ENCODE data around the gene TDRD12. TPM values are rescaled to one million over a fixed set of nuclear protein-coding genes. Genes with fewer than 3 reads are reported as not detected.
"Not testable (repeated sequence)": the region's sequence is repeated elsewhere in the genome, so short reads cannot be mapped to it uniquely, and the experiment has no call there.

The TDRD12 gene
- polyA plus RNA-seq, 10 donors, result 0.10 to 1.3 (median 0.32) TPM

DNA sequence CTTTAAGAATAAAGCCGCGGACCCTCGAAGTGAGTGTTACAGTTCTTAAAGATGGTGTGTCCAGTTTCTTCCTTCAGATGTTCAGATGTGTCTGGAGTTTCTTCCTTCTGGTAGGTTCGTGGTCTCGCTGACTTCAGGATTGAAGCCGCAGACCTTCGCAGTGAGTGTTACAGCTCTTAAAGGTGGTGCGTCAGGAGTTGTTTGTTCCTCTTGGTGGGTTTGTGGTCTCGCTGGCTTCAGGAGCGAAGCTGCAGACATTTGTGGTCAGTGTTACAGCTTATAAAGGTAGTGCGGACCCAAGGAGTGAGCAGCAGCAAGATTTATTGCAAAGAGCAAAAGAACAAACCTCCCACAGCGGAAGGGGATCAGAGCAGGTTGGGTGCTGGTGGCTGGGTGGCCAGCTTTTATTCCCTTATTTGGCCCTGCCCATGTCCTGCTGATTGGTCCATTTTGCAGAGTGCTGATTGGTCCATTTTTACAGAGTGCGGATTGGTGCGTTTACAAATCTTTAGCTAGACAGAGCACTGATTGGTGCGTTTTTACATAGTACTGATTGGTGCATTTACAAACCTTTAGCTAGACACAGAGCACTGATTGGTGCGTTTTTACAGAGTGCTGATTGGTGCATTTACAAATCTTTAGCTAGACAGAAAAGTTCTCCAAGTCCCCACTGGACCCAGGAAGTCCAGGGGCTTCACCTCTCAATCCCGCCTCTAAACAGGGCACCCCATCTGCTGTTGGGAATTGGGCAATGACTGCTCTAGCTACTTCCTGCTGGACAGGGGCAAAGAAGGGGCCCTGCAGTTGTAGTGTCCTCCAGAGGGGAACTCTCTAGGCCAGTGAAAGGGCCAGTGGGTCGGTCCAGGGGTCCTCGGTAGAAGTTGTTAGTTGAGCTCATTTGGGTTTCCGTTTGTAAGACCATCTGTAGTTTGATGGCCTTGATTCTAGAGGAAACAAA, 26.1 kb upstream of the TDRD12 start:
- DNase-seq, result not testable (repeated sequence)

DNA sequence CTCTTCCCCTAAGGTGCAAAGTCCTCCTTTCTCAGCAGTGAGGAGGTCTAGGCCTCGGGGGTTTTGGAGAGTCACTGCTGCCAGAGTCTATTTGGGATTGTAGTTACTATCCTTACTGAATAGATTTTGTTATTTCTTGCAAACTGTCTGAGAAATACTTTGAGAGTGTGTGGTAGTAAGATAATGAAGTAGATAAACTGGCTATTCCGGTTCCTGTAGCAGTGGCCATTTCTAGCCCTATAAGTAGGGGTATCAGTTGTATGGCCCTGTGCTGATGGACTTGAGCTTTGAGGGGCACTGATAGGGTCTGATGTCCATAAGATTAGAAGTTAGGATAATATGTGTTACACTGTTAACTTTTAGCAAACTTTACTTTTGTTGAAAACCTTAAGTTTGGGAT, 25.3 kb upstream of the TDRD12 start:
- DNase-seq, result not testable (repeated sequence)

DNA sequence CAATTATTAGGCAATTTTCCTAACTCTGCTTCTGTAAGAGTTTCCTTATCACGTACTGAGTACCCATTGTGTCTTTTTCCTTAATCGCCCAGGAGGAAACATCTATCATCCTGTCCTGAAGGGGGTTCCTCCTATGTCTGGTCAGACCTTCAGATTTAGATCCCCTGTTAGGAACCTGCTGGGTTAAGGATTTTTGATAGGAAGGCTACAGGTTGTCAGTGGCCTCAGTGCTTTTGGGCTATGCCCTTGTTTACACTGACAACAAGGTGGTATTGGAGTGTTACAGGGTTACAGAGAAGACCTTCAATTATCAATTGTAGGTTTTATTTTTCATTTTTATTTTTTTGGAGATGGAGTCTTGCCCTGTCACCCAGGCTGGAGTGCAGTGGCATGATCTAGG, 24.7 kb upstream of the TDRD12 start:
- DNase-seq, result not testable (repeated sequence)

DNA sequence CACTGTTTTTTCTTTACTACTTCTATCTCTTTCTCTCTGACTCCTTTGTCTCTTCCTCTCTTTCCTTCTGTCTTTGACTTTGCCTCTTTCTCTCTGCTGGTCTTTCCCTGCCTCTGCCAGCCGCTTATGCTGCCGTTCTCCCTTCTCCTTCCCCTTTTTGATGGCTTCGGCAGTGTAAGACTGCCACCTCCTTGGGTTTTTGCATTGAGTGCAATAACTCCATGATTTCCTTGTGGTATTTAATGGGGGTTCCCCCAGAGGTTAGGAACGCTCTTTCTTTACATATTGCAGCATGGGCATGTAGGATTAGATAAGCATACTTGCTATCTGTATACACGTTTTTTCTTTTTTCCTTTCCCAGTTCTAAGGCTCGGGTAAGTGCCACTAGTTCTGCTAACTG, 24.1 kb upstream of the TDRD12 start:
- DNase-seq, result not testable (repeated sequence)

DNA sequence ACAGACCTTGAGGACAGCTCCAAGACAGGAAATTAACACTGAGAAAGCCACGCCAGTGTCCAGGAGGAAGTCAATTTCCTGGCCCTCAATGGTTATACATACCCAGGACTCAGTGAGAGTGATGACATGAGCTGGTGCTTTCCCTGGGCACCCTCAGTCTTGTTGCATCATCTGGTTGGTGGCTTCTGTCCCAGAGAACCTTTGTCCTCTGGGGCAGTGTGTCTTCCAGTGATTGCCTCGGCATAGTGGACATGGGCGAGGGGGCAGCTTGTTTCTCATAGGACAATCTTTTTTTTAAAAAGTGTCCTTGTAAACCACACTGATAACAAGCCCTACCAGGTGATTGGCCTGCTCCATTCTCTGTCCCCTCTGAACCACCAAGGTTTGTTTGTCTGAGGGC, 22.8 kb upstream of the TDRD12 start:
- not testable (repeated sequence) for DNase-seq

DNA sequence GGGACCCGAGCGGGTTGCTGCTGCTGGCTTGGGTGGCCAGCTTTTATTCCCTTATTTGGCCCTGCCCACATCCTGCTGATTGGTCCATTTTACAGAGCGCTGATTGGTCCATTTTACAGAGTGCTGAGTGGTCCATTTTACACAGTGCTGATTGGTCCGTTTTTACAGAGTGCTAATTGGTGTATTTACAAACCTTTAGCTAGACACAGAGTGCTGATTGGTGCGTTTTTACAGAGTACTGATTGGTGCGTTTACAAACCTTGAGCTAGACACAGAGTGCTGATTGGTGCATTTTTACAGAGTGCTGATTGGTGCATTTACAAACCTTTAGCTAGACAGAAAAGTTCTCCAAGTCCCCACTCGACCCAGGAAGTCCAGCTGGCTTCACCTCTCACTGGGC, 19.4 kb upstream of the TDRD12 start:
- not testable (repeated sequence) for DNase-seq

DNA sequence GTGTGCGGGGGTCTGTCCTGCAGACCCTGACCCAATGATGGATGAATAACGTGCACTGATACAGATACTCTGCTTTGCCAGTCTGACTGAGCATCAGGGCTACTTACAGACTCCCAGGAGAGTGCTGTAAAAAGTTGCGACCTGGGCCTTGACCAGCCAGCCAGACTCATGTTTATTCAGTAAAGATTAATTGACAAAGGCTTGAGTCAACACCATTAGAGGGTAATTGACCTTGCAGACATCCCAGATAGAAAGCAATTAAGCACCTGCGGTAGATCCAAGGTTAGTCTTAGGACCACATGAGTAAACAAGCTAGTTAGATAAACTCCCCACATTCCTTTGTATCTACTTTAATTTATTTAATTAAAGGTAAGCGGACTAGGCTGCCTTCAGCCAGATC, 17.6 kb upstream of the TDRD12 start:
- DNase-seq, result no peak

DNA sequence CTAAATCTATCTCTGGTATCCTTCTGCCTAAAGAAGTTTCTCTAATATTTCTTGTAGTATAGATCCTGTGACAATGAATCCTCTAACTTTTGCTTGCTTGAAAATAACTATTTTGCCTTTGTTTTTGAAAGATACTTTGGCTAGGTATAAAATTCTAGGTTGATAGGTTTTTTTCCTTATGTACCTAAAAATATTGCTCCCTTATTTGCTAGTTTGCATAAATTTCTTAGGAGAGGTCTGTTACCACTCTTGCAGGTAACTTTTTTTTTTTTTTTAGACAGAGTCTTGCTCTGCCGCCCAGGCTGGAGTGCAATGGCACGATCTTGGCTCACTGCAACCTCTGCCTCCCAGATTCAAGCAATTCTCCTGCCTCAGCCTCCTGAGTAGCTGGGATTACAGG, 15.6 kb upstream of the TDRD12 start:
- not testable (repeated sequence) for DNase-seq

DNA sequence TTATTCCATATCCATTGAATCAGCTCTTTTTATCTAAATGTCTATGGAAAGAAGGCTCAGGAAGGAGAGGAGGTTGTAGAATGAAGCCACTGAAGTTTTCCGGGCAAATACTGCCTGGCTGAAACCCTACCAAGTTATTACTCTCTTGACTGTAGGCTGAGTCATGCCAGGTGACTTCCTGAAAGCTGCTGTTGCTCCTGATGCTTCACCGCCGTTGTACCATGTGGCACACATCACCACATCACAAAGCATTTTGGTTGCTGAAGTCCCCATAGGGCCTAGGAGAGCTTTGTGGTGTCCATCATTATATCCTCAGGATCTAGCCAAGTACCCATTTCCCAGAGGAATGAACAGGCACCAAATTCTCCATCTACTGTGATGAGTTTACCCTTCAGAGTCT, 11.1 kb upstream of the TDRD12 start:
- no peak for DNase-seq

DNA sequence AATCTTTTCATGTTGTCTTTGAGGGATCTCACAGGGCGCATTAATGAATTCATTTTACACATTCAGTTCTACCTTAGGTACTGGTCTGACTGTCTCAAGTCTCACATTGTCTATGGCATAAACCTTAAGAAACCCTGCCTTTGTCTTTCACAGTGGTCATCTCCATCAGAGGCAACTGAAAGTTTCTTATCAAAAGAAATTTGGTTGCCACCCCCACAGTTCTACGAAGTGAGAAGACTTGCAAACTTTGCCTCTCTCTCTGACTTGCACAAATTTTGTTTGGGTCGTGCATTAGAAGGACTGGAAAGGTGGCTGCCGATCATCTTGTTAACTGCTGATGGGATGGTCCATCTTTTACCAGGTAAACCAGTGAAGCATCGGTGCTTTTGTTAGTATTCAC, 10.5 kb upstream of the TDRD12 start:
- DNase-seq, result no peak

DNA sequence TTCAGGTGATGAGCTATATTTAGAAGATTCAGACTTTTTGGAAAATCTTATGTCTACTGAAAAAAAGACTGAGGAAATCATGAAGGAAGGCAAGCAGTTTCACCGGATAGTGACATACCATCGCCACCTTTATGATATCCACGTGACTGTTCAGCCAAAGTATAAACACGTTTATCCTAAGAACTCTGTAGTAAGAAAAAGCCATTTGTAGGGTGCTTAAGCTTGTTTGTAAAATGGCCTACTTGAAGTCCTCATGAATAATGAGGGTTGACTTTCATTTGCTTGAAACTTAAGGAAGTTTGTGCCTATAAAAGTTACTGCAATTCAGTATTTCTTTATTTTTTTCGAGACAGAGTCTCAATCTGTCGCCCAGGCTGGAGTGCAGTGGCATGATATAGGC, 7.8 kb upstream of the TDRD12 start:
- DNase-seq, result no peak

DNA sequence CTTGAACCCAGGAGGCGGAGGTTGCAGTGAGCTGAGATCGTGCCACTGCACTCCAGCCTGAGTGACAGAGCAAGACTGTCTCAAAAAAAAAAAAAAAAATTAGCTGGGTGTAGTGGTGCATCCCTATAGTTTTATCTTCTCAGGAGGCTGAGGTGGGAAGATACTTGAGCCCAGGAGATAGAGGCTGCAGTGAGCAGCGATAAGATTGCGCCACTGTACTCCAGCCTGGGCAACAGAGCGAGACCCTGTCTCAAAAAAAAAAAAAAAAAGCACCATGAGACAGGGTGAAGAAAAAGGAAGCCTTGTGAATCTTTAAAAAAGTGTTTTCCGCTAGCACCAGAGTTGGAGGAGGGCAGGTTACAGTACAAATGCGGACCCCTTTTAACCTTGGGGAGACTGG, 3.4 kb upstream of the TDRD12 start:
- not testable (repeated sequence) for DNase-seq

DNA sequence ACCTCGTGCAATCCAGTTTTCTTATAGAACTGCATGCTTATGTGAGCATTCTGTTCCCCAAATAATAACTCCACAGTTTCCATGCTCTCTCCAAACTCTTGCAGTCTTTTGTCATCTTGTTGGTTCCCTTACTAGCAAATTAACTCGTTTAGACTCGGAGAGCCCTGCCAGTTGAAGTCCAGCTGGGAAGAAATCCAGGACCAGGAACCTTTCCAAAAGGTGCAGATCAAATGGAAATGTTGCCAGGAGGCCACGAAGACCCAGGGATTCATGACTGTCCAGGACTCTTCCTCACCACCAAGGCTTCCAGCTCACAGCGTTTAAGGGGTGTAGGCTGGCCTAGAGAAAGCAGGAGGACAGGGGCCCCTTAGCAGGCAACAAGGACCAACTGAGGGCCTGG, 2.1 kb upstream of the TDRD12 start:
- DNase-seq, result no peak

DNA sequence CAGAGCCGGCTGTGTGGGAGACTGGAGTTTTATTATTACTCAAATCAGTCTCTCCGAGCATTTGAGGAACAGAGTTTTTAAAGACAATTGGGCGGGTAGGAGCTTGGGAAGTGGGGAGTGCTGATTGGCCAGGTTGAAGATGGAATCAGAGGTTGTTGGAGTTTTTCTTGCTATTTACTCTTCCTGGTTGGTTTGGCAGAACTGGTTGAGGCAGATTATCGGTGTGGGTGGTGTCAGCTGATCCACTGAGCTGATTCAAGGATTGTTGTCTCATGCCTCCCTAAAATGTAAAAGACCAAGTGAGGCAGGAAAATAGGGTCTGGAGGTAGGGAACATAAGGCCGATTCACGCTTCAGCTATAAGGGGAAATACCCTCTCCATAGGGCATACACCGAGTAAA, 1.3 kb upstream of the TDRD12 start:
- DNase-seq, result no peak

DNA sequence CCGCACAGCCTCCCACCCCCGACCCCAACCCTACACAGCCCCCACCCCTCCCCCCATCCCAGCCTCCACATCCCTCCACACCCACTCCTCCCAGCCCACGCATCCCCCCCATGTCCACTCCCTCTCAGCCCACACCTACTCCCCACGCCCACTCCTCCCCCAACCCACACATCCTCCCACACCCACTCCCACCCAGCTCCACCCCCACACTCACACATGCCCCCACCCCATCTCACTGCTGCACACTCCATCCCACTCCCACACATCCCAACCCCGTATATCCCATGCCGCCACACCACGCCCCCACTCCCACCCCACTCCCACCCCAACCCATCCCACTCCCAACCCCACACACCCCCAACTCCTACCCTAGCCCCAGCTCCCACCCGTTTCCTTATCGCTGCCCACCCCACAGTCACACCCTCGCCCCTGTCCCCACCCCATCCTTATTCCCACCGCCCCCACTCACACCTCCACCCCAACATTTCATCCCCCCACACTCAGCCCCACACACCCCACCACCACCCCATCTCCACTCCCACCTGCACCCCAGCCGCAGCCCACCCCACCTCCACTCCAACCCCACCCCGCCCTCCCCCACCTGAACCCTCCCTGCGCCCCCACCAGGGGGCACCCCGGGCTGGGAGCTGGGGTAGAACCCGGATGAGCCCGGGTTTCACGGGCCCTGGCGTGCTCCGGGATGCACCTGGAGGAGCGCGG, 809 bp downstream of the TDRD12 start:
- DNase-seq, result no peak

DNA sequence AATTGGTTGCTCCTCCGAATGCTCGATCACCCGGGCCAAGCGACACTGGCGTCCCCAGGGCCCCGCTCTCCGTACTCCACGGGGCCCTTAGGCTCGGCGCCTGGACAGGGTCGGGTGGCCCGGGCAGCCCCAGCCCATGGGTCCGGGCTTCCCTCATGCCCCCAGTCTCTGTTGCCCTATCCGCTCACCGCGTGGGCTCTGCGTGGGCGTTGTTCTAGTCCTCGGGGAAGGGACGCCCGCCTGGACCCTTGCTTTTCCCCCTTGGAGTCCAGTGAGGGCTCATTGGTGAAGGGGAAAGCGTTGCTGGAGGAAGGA, 1.3 kb downstream of the TDRD12 start:
- no peak for DNase-seq

DNA sequence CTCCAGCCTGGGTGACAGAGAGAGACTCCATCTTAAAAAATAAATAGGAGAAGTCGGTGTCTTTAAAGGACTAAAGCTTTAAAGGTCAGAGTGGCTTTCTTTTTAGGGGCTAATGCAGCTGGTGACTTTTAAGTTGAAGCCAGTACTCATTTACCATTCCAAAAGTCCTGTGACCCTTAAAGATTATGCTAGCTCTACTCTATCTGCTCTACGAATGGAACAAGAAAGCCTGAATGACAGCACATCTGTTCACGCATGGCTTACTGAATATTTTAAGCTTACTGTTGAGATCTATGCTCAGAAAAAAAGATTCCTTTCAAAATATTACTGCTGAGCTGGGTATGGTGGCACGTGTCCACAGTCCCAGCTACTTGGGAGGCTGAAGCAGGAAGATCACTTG, 16.4 kb downstream of the TDRD12 start:
- no peak for DNase-seq

DNA sequence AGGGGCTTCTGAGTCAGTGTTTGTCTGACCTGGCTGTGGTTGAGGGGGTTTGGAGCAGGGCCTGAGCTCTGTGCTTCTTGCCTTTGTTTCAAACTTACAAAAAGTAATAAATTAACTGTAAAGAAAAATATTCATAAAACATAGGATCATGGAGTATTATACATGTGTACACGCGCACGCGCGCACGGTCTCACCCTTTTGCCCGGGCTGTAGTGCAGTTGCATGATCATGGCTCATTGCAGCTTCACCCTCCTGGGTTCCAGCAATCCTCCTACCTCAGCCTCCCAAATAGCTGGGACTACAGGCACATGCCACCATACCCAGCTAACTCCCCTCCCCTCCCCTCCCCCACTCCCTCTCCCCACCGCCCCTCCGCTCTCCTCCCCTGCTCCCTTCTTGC, 23.5 kb downstream of the TDRD12 start:
- DNase-seq, result no peak

DNA sequence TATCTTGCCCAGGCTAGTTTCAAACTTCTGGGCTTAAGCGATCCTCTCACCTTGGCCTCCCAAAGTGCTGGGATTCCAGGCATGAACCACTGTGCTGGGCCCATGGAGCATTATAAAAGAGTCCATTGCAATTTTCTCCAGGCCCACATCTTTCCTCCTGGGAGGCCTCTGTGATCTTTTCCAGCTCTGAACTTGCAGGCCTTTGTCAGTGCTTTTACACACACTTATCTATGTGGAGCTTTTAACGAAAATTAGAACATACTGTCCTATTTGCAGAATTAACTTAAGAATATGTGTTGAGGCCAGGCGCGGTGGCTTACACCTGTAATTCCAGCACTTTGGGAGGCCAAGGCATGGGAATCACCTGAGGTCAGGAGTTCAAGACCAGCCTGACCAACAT, 23.9 kb downstream of the TDRD12 start:
- DNase-seq, result no peak

DNA sequence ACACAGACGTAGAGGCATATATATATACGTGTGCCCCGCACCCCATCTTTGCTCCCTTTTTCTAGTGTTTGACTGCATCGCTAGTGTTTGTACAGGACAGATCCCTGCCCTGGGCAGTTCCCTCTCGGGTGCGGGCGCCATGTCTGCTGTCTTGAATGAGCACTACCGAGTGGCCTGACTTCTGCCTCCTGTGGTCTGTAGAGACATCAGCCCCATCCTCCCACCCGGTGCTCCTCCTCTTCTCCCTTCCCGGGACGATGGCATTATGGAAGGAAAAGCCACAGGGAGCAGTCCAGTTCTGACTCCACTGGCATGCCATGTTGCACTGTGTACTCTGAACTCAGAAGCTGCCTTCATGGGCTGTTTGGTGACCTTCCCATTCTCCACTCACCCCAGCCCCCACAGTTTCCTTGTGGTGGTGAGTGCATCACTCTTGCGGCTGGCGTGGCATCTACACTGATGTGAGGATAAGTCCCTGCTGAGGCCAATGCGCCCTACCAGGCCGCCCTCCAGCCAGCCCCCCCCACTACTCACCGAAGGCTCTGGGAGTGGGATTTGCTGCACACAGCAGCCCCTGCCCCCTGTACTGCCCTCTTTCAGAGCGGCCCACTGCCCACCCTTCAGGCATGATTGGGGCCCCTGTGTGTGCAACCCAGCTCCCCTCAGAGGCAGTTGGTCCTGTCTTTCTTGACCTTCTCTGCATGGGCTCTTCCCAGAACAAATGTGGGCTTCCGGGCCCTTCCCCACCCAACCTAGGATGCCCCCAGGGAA, 25.2 kb downstream of the TDRD12 start:
- DNase-seq, result no peak

DNA sequence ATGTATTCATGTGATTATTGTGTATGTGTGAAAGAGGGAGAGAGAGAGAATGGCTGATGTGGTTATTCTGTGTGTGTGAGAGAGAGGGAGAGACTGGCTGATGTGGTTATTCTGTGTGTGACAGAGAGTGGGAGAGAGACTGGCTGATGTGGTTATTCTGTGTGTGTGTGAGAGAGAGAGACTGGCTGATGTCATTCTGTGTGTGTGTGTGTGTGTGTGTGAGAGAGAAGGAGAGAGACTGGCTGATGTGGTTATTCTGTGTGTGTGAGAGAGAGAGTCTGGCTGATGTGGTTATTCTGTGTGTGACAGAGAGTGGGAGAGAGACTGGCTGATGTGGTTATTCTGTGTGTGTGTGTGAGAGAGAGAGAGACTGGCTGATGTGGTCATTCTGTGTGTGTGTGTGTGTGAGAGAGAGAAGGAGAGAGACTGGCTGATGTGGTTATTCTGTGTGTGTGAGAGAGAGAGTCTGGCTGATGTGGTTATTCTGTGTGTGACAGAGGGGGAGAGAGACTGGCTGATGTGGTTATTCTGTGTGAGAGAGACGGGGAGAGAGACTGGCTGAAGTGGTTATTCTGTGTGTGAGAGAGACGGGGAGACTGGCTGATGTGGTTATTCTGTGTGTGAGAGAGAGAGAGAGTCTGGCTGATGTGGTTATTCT, 26.2 kb downstream of the TDRD12 start:
- DNase-seq, result not testable (repeated sequence)

DNA sequence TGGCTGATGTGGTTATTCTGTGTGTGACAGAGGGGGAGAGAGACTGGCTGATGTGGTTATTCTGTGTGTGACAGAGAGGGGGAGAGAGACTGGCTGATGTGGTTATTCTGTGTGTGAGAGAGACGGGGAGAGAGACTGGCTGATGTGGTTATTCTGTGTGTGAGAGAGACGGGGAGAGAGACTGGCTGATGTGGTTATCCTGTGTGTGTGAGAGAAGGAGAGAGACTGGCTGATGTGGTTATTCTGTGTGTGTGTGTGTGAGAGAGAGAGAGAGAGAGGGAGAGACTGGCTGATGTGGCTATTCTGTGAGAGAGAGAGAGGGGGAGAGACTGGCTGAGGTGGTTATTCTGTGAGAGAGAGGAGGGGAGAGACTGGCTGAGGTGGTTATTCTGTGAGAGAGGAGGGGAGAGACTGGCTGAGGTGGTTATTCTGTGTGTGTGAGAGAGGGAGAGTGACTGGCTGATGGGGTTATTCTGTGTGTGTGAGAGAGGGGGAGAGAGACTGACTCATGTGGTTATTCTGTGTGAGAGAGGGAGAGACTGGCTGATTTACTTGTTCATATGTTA, 27.1 kb downstream of the TDRD12 start:
- not testable (repeated sequence) for DNase-seq
